ENCODE results near the gene ATP2A3.

GRCh38 chr17:3961564-3962047 is 2.6 kb downstream of the ATP2A3 start:
- TF ChIP-seq POLR2AphosphoS5 (IDR thresholded peaks at IDR 0.05; ENCODE audit: insufficient read depth, low read depth, low read length): no peak
- TF ChIP-seq, protein P1, sequence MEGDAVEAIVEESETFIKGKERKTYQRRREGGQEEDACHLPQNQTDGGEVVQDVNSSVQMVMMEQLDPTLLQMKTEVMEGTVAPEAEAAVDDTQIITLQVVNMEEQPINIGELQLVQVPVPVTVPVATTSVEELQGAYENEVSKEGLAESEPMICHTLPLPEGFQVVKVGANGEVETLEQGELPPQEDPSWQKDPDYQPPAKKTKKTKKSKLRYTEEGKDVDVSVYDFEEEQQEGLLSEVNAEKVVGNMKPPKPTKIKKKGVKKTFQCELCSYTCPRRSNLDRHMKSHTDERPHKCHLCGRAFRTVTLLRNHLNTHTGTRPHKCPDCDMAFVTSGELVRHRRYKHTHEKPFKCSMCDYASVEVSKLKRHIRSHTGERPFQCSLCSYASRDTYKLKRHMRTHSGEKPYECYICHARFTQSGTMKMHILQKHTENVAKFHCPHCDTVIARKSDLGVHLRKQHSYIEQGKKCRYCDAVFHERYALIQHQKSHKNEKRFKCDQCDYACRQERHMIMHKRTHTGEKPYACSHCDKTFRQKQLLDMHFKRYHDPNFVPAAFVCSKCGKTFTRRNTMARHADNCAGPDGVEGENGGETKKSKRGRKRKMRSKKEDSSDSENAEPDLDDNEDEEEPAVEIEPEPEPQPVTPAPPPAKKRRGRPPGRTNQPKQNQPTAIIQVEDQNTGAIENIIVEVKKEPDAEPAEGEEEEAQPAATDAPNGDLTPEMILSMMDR (IDR thresholded peaks at IDR 0.05; ENCODE audit: extremely low read depth in 1 of 2, insufficient read depth in 1 of 2, low read depth in 1 of 2, low read length in 2 of 2): no peak
- TF ChIP-seq POLR2A (IDR thresholded peaks at IDR 0.05; ENCODE audit: low read depth, low read length): no peak
- no peak for TF ChIP-seq MAX (IDR thresholded peaks at IDR 0.05; ENCODE audit: insufficient read depth, insufficient read length)
- no peak for TF ChIP-seq EZH2 (IDR thresholded peaks at IDR 0.05; ENCODE audit: borderline replicate concordance, low read depth, low read length, severe bottlenecking)
